Ovary (tissue), 3 donors: ENCODE measurements around the gene FBXL16.

Source experiments
- CTCF ChIP-seq, 3 donors: fragments of 450-650 bp in 2 of 3; fragments of 200-600 bp in 1 of 3; IDR thresholded peaks; one replicate each; pipeline versions ENCODE4 v1.5.1 to v1.8.0; 2016 to 2022; ENCODE audit warnings: antibody characterized with exemption in 3 of 3, mild to moderate bottlenecking in 1 of 3
- EP300 ChIP-seq: sonication (generic); formaldehyde crosslinking; IDR thresholded peaks from one replicate; pipeline ENCODE4 v1.6.1; 2017; ENCODE audit warnings: antibody characterized with exemption
- POLR2A ChIP-seq: fragments of 450-650 bp; IDR thresholded peaks from one replicate; pipeline ENCODE4 v1.6.1; 2017; ENCODE audit warnings: antibody characterized with exemption, mild to moderate bottlenecking, moderate library complexity
- donor health status: DM: no; HTN: no; CAD: no.

GRCh38 chr16:676565-676902 is 29.1 kb downstream of the FBXL16 start:
- TF ChIP-seq CTCF (IDR thresholded peaks at IDR 0.05) (no peak), EP300 (no peak), POLR2A (no peak)
